Bronchial epithelial cell (primary cell): ENCODE data around the gene CLIC1. TPM values are rescaled to one million over a fixed set of nuclear protein-coding genes. Genes with fewer than 3 reads are reported as not detected.
A peak's percentile ranks its signal among the peaks of the same experiment; 100 is the strongest.

ENCODE experiments used
- DNase-seq: peaks from one replicate; pipeline ENCODE4 v3.0.0-alpha.2; 2010; ENCODE audit warnings: low read depth
- FAIRE-seq: peaks from 2 replicates; lab custom pipeline; 2011; peaks lifted over from hg19 to GRCh38; lab: Jason Lieb, UNC
- H3K27me3 ChIP-seq: 2 replicates; pipeline ENCODE4 v1.5.1; 2011; ENCODE audit warnings: low read length; ENCODE audit not compliant: control insufficient read depth, insufficient read depth
- H3K36me3 ChIP-seq: 2 replicates; pipeline ENCODE4 v1.5.1; 2011; ENCODE audit warnings: low read length; ENCODE audit not compliant: control insufficient read depth, insufficient read depth
- H3K4me3 ChIP-seq: 2 replicates; pipeline ENCODE4 v1.5.1; 2011; ENCODE audit warnings: mild to moderate bottlenecking, low read depth, low read length, control low read depth
- total RNA-seq: library from RNA; depleted of rRNA; stranded (reverse); fragments of >200 nt; gene quantifications from 2 replicates; pipeline ENCODE4 v1.2.1, GENCODE V29; 2014
- TF ChIP-seq, protein P1 (sequence below): IDR thresholded peaks from 2 replicates; pipeline ENCODE4 v1.5.1; 2011; ENCODE audit warnings: mild to moderate bottlenecking, moderate library complexity, low read length, control low read depth, inconsistent platforms; ENCODE audit not compliant: insufficient read depth, severe bottlenecking

CLIC1 gene
- total RNA-seq, 1 donor from 2014 or later, result 480 TPM

DNA sequence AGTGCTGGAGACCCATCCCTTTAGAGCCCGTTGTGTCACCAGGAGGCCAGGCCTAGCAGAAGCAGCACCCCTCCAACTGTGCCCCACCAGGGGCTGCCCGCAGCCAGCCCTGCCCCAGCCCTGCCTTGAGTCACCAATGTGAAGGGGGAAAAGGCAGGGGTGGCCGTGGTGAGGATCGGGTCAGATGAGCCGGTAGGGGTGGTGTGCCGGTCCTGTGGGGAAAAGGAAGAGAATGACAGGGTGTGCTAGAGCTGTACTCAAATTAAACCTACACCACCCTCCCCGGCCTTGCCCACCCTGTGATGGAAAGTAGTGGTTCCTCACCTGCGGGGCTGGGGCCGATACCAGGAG lies 29.2 kb upstream of the CLIC1 start:
- TF ChIP-seq, protein P1, sequence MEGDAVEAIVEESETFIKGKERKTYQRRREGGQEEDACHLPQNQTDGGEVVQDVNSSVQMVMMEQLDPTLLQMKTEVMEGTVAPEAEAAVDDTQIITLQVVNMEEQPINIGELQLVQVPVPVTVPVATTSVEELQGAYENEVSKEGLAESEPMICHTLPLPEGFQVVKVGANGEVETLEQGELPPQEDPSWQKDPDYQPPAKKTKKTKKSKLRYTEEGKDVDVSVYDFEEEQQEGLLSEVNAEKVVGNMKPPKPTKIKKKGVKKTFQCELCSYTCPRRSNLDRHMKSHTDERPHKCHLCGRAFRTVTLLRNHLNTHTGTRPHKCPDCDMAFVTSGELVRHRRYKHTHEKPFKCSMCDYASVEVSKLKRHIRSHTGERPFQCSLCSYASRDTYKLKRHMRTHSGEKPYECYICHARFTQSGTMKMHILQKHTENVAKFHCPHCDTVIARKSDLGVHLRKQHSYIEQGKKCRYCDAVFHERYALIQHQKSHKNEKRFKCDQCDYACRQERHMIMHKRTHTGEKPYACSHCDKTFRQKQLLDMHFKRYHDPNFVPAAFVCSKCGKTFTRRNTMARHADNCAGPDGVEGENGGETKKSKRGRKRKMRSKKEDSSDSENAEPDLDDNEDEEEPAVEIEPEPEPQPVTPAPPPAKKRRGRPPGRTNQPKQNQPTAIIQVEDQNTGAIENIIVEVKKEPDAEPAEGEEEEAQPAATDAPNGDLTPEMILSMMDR, result no peak
- FAIRE-seq (no peak), DNase-seq (no peak)
- peaks cover 2% of the 10 kb centered on the region for H3K36me3 ChIP-seq
- no peak overlapping the region for H3K4me3 ChIP-seq
- H3K27me3 ChIP-seq, result no peaks in the 10 kb centered on the region

DNA sequence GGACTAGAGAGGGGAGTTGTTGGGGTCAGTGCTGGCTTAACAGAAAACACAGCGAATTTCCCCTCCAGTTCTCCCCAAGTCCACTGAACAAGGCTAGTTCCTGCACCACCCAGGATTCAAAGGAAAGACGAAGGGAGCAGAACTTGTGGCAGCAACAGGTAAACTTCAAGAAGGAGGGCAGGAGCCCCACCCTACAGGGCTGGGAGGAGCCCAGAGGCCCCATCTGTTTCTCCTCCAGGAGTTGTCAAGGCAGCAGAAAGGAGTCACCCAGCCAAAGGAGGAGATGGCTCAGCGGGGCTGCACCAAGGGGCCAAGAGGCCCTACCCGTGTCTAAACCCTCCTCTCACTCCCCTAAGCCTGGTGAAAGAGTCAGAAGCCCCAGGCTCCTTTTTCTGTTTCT lies 27.9 kb upstream of the CLIC1 start:
- H3K4me3 ChIP-seq, result no peak overlapping the region
- H3K27me3 ChIP-seq, result no peaks in the 10 kb centered on the region
- peaks cover 8% of the 10 kb centered on the region for H3K36me3 ChIP-seq
- TF ChIP-seq, protein P1, result no peak
- FAIRE-seq (no peak), DNase-seq (no peak)

- Histone ChIP-seq H3K36me3 (peaks cover 8% of the 10 kb centered on the region), H3K4me3 (no peak overlapping the region), H3K27me3 (no peaks in the 10 kb centered on the region)
- FAIRE-seq (no peak), DNase-seq (peak; percentile 10)
- TF ChIP-seq, protein P1, result no peak
Observed at GRCh38 chr6:31763619-31763940, 27.2 kb upstream of the CLIC1 start.

- Histone ChIP-seq H3K36me3 (peaks cover 11% of the 10 kb centered on the region), H3K27me3 (no peaks in the 10 kb centered on the region), H3K4me3 (no peak overlapping the region)
- DNase-seq, result no peak
- TF ChIP-seq, protein P1, result no peak
- FAIRE-seq, result no peak
Observed at GRCh38 chr6:31762878-31763618, 26.7 kb upstream of the CLIC1 start.

DNA sequence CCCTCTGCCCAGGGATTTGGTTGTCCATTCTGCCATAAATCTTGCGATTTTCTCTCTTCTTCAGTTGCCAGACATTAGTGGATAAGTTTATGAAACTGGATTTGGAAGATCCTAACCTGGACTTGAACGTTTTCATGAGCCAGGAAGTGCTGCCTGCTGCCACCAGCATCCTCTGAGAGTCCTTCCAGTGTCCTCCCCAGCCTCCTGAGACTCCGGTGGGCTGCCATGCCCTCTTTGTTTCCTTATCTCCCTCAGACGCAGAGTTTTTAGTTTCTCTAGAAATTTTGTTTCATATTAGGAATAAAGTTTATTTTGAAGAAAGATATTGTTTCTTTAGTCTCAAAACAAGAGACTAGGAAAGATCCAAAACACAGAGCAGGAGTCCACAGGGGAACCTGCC lies 26.0 kb upstream of the CLIC1 start, which contains the start of gene SAPCD1:
SAPCD1 (plus strand) TSS at position 301 of the 400 bp plus-strand sequence. CDS start 399 bp downstream, outside the sequence.
- H3K4me3 ChIP-seq, result no peak within 1 kb of the TSS
- DNase-seq, result no peak
- FAIRE-seq, result no peak
- H3K36me3 ChIP-seq, result peaks cover 11% of the 10 kb centered on the region
- no peaks in the 10 kb centered on the region for H3K27me3 ChIP-seq
- TF ChIP-seq, protein P1, result no peak

GRCh38 chr6:31761343-31761742 lies 25.0 kb upstream of the CLIC1 start:
- DNase-seq, result no peak
- TF ChIP-seq, protein P1, result no peak
- H3K36me3 ChIP-seq, result peaks cover 11% of the 10 kb centered on the region
- no peak for FAIRE-seq
- H3K4me3 ChIP-seq, result no peak overlapping the region
- no peaks in the 10 kb centered on the region for H3K27me3 ChIP-seq
